Hepatocyte (in vitro differentiated cells): ENCODE data around the gene NHERF1. TPM values are rescaled to one million over a fixed set of nuclear protein-coding genes. Genes with fewer than 3 reads are reported as not detected.

ENCODE experiments used
- DNase-seq: peaks from one replicate; pipeline ENCODE4 v3.0.0-alpha.2; 2016; ENCODE audit warnings: low spot score
- H2AFZ ChIP-seq: fragments of 200-600 bp; sonication (generic); 2 replicates; pipeline ENCODE4 v1.6.0; 2016; ENCODE audit warnings: antibody characterized with exemption, mild to moderate bottlenecking
- H3K27ac ChIP-seq: fragments of 200-600 bp; sonication (generic); 2 replicates; pipeline ENCODE4 v1.5.1; 2016; ENCODE audit warnings: mild to moderate bottlenecking
- H3K27me3 ChIP-seq: fragments of 200-600 bp; sonication (generic); 2 replicates; pipeline ENCODE4 v1.6.1; 2016
- H3K36me3 ChIP-seq: fragments of 200-600 bp; sonication (generic); replicated peaks from 2 replicates; pipeline ENCODE4 v1.5.1; 2016; ENCODE audit warnings: low read depth; ENCODE audit not compliant: insufficient read depth
- H3K4me1 ChIP-seq: fragments of 200-600 bp; sonication (generic); 2 replicates; pipeline ENCODE4 v1.5.1; 2016; ENCODE audit warnings: mild to moderate bottlenecking, moderate library complexity; ENCODE audit not compliant: insufficient read depth
- H3K4me2 ChIP-seq: fragments of 200-600 bp; sonication (generic); 2 replicates; pipeline ENCODE4 v1.6.0; 2016
- H3K4me3 ChIP-seq: fragments of 200-600 bp; sonication (generic); 2 replicates; pipeline ENCODE4 v1.5.1; 2016; ENCODE audit warnings: mild to moderate bottlenecking
- H3K79me2 ChIP-seq: fragments of 200-600 bp; sonication (generic); 2 replicates; pipeline ENCODE4 v1.6.0; 2017; ENCODE audit warnings: mild to moderate bottlenecking
- H3K9me2 ChIP-seq: fragments of 200-600 bp; sonication (generic); replicated peaks from 2 replicates; pipeline ENCODE4 v1.6.0; 2017; ENCODE audit warnings: mild to moderate bottlenecking; ENCODE audit not compliant: insufficient read depth
- H3K9me3 ChIP-seq: fragments of 200-600 bp; sonication (generic); 2 replicates; pipeline ENCODE4 v1.5.1; 2016; ENCODE audit warnings: low read depth, mild to moderate bottlenecking
- H4K20me1 ChIP-seq: fragments of 200-600 bp; sonication (generic); 2 replicates; pipeline ENCODE4 v1.6.0; 2016; ENCODE audit warnings: mild to moderate bottlenecking; ENCODE audit not compliant: insufficient read depth, poor library complexity, severe bottlenecking
- CTCF ChIP-seq: fragments of 200-600 bp; sonication (generic); IDR thresholded peaks from 2 replicates; pipeline ENCODE4 v1.5.1; 2016; ENCODE audit warnings: antibody characterized with exemption, mild to moderate bottlenecking; ENCODE audit not compliant: poor library complexity
- EZH2 ChIP-seq: fragments of 200-600 bp; sonication (generic); IDR thresholded peaks from 2 replicates; pipeline ENCODE4 v1.6.1; 2016; ENCODE audit warnings: antibody characterized with exemption, mild to moderate bottlenecking, borderline replicate concordance
- EZH2phosphoT487 ChIP-seq: fragments of 200-600 bp; sonication (generic); IDR thresholded peaks from one replicate; pipeline ENCODE4 v1.6.1; 2018; ENCODE audit warnings: antibody characterized with exemption, mild to moderate bottlenecking, low read depth, moderate library complexity; ENCODE audit not compliant: unreplicated experiment, severe bottlenecking
- WGBS: methylation state at CpG from one replicate; pipeline ENCODE4 v1.1.6; 2016; ENCODE audit warnings: low lambda C conversion rate; ENCODE audit errors: missing lambda C conversion rate; 5-methylcytosine and 5-hydroxymethylcytosine counted together
- polyA plus RNA-seq: library from polyadenylated mRNA; unstranded; fragments of >200 nt; fragmentation: Nextera tagmentation; extraction: Ambion mirVana; gene quantifications from 2 replicates; pipeline ENCODE4 v1.2.1, GENCODE V29; 2016
- total RNA-seq: library from RNA; depleted of rRNA; stranded (reverse); fragments of >200 nt; gene quantifications from 2 replicates; pipeline ENCODE4 v1.2.3, GENCODE V29; 2014

Gene NHERF1
- total and polyA plus RNA-seq, 2 experiments from 2014 or later, result 263 to 763 TPM

- WGBS, result 89% methylated on average over 7 of the region's 7 CpGs
- no peaks in the 10 kb centered on the region for H3K27me3 ChIP-seq
- no peaks in the 10 kb centered on the region for H3K36me3 ChIP-seq
- H3K4me3 ChIP-seq, result no peak overlapping the region
- H3K27ac ChIP-seq, result peak overlapping the region; percentile 14
- no peaks in the 10 kb centered on the region for H3K9me3 ChIP-seq
- H3K9me2 ChIP-seq, result no peaks in the 10 kb centered on the region
- no peak for TF ChIP-seq EZH2phosphoT487
- no peak for TF ChIP-seq EZH2
- TF ChIP-seq CTCF, result no peak
- peaks cover 36% of the 10 kb centered on the region for H3K79me2 ChIP-seq
- no peak for DNase-seq
- peaks cover 2% of the 10 kb centered on the region for H4K20me1 ChIP-seq
- no peak overlapping the region for H2AFZ ChIP-seq
- peaks cover 54% of the 10 kb centered on the region for H3K4me1 ChIP-seq
- no peak overlapping the region for H3K4me2 ChIP-seq
These were observed 20.3 kb downstream of the NHERF1 start for GRCh38 chr17:74768763-74769114.

- Histone ChIP-seq H4K20me1 (peaks cover 2% of the 10 kb centered on the region), H3K4me1 (peaks cover 49% of the 10 kb centered on the region), H2AFZ (no peak overlapping the region), H3K36me3 (no peaks in the 10 kb centered on the region), H3K9me2 (no peaks in the 10 kb centered on the region), H3K27ac (peak overlapping the region; percentile 14), H3K27me3 (no peaks in the 10 kb centered on the region), H3K9me3 (no peaks in the 10 kb centered on the region), H3K79me2 (peaks cover 35% of the 10 kb centered on the region), H3K4me3 (no peak overlapping the region), H3K4me2 (peak overlapping the region; percentile 41)
- WGBS, result 77% methylated on average over 6 of the region's 6 CpGs
- DNase-seq, result no peak
- TF ChIP-seq EZH2phosphoT487 (no peak), EZH2 (no peak), CTCF (no peak)
These were observed 20.9 kb downstream of the NHERF1 start for GRCh38 chr17:74769266-74769855.

- Histone ChIP-seq H3K27ac (peak overlapping the region; percentile 14), H3K9me3 (no peaks in the 10 kb centered on the region), H4K20me1 (peaks cover 2% of the 10 kb centered on the region), H3K36me3 (no peaks in the 10 kb centered on the region), H2AFZ (no peak overlapping the region), H3K79me2 (peaks cover 33% of the 10 kb centered on the region), H3K27me3 (no peaks in the 10 kb centered on the region), H3K9me2 (no peaks in the 10 kb centered on the region), H3K4me1 (peaks cover 43% of the 10 kb centered on the region), H3K4me3 (no peak overlapping the region), H3K4me2 (peak overlapping the region; percentile 41)
- no peak for DNase-seq
- WGBS, result 73% methylated on average over 5 of the region's 5 CpGs
- no peak for TF ChIP-seq EZH2phosphoT487
- TF ChIP-seq CTCF, result no peak
- no peak for TF ChIP-seq EZH2
These were observed 21.5 kb downstream of the NHERF1 start for GRCh38 chr17:74769856-74770497.
